GM18498 (cell line): ENCODE results near the gene MAS1L.
"Not testable (repeated sequence)": the region's sequence is repeated elsewhere in the genome, so short reads cannot be mapped to it uniquely, and the experiment has no call there.

Experiments used
- ATAC-seq: cut with Tn5 transposase; IDR thresholded peaks from one replicate; pipeline ENCODE4 v1.9.1; 2021; ENCODE audit warnings: mild to moderate bottlenecking, moderate library complexity; ENCODE audit not compliant: unreplicated experiment

MAS1L gene

DNA sequence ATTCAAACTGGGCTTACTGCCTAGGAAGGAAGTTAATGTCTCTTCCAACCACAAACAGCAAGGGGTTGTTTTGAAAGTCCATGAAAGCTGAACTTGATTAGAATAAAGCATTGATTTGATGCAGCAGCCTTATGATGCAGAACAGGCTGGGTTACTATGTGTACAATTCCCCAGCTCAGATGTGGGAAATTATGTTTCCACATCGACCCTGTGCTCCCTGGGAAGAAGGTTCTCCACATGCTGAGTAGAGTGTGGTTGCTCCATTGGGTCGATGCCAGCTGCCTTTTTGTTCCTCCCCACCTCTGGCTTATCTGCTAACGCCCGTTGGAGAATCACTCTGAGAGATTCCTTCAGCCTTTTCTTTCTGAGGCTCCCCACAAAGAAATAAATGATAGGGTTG, 1.2 kb downstream of the MAS1L start:
- ATAC-seq = no peak

DNA sequence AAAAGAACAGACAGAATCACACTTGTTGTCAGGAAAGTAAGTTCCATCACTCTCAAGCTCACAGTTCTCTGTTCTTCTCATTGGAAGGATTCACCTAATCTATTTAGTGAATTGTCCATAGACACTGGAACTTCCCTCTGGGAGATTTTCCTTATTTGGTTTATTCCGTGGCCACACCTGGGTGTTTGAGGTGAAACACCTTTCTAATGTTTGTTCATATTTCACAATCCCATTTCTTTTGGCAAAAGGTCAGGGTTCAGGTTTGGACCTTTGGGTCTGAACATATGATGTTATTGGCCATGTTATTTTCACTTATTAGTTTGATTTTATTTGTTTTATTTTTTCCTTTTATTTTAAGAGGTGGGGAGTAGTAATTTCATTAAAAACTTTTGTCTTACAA, 4.0 kb downstream of the MAS1L start:
- no peak for ATAC-seq

DNA sequence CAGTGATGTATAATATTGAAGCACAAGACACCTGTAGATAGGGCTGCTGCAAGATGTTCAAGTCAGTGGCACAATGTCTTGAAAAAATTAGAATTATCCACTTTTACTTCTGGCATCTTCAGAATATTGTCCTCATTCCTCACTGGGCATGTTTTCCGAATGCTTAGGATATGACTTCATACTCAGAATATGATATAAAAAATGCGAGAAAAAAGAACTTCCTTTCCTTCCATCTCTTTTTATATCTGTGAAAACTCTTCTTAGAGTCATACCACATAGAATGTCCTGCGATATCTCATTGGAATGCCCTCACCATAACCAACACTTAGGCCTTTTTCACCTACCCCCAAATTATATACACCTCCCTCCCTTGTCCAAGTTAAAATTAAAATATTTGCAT, 4.6 kb downstream of the MAS1L start:
- ATAC-seq = no peak

DNA sequence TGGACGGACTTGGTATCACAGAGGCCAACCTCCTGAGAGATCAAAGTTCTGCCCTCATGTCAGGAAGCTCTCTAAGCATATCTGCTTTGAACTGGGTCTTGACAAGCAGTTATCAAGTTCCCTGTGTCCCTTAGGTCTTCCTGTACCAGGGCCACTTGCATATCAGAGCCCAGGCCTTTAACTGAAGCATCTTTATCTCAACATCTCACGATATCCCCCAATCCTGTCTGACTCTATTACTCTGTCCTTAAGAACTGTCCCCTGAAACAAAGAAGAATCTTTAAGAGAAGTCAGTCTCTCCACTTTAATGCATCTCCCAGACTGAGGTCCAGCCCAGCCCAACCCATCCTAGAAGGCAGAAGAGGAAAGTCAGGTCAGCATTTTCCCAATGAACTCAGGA, 8.2 kb downstream of the MAS1L start:
- no peak for ATAC-seq

DNA sequence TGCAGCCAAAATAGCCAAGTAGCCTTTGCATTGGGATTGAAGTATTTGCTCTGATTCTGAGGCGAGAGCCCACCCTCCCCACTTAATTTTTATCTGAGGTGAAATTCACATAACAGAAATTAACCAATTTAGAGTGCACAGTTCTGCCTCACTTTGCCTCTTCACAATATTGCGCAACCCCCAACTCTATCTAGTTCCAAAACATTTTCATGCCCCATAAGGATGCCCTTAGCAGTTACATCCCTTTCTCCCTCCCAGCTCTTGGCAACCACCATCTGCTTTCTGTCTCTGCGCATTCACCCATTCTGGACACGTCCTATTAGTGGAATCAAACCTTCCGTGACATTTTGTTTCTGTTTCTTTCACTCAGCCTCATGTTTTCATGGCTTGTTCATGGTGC, 9.0 kb downstream of the MAS1L start:
- ATAC-seq = no peak

DNA sequence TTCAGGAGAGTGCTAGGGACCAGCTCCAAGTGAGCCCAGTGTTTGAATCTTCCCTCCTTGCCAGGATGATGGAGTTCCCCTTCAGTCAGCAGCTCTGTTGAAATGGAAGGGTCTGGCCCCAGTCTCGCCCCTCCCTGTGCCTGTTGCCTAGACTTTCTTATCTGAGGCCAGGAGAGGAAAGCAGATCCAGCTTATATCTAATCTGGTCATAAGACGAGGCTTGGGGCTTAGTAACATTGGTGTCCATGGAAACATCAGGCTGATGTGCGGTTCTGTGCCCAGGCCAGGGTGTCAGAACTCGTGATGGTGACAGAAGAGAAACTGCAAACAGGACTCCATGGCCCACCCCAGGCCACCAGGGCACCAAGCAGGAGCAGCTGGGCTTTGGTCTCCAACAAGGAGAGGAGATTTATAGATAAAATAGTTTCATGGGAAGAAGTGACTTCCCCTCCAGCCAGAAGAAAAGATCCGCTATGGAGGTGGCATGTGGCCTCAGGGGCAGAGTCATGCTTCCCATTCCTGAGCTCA, 9.8 kb downstream of the MAS1L start:
- ATAC-seq = no peak

- no peak for ATAC-seq
Measured at GRCh38 chr6:29474996-29475395, 12.8 kb downstream of the MAS1L start.

DNA sequence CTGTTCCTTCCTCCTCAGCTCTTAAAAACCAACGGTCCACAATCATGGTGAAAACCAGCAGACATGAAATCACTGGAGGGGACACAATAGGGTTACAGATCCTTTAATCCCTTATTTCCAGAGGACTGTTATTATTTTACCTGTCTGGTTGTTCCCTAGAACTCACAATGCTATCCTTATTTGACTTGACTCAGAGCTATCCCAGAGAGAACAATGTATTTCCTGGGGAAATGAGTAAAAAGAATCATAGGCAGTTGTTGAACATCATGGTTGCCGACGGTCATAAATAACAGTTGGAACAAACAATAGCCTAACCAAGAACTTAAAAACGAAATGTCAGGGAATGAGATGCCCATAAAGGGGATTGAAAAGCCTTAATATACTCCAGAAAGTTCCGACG, 21.5 kb downstream of the MAS1L start:
- no peak for ATAC-seq

GRCh38 chr6:29465801-29466200, 22.0 kb downstream of the MAS1L start:
- ATAC-seq = no peak

- no peak for ATAC-seq
Measured at GRCh38 chr6:29465279-29465678, 22.5 kb downstream of the MAS1L start.

- ATAC-seq = no peak
Measured at GRCh38 chr6:29462022-29462421, 25.7 kb downstream of the MAS1L start.

- no peak for ATAC-seq
Measured at GRCh38 chr6:29461021-29461814, 26.5 kb downstream of the MAS1L start.

GRCh38 chr6:29456971-29457370, 30.8 kb downstream of the MAS1L start, which contains the start of the genes OR11A1 and OR2H1:
Gene OR11A1, minus strand, starts transcription at chr6:29457071. Its CDS starts 29,430 bp downstream, at chr6:29427641.
Gene OR2H1, plus strand, starts transcription at chr6:29457155. Its CDS starts 4,615 bp downstream, at chr6:29461770.
- ATAC-seq = no peak

DNA sequence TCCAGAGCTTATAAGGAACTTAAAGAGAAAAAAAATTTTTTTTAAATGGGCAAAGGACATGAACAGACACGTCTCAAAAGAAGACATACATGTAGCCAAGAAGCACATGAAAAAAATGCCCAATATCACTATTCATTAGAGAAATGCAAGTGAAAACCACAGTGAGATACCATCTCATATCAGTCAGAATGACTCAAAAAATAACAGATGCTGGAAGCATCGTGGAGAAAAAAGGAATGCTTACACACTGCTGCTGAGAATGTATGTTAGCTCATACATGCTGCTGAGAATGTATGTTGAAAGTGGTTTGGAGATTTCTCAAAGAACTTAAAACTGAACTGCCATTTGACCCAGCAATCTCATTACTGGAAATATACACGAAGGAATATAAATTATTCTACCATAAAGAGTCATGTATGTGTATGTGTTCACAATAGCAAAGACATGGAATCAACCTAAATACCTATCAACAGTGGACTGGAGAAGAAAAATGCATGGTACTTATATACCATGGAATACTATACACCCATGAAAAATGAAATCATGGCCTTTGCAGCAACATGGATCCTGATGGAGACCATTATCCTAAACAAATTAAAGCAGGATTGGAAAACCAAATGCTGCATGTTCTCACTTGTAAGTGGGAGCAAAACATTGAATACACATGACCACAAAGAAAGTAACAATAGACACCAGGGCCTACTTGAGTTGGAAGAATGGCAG, 36.1 kb downstream of the MAS1L start:
- no peak for ATAC-seq

DNA sequence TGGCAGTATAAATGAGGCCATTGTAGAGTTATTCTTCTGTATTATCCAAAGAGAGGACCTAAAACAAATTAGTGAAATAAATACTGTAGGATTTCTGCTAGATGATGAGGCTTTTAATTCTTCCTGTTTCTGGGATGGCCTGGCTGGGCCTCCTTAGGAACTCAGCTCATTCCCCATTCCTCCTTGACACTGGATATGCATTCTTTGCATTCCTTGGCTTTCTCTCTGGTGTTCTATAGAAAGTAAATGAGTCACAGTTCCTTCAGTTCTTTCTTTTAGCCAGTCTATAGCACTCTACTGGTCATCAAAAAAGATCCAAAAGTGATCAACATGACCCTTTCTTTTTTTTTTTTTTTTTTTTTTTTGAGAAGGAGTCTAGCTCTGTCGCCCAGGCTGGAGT, 40.1 kb downstream of the MAS1L start:
- no peak for ATAC-seq

GRCh38 chr6:29444031-29444430, 43.7 kb downstream of the MAS1L start:
- not testable (repeated sequence) for ATAC-seq

DNA sequence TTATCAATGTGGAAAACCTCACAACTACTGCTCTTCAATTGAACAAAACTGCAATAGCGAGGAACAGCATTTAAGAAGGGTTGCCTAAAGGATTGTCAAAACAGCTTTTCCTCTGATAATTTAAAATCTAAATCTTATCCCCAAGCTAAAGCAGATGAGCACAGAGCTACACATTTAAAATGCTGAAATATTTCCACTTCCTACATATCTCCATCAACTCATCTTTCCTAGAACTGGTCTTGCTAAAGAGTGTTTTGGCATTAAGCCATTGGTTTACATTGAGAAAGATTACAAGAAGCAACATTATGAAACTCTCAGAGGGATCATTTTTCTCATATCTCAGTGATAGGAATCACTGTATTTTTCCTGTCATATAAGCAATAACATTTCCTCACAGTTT, 45.0 kb downstream of the MAS1L start:
- ATAC-seq = no peak

DNA sequence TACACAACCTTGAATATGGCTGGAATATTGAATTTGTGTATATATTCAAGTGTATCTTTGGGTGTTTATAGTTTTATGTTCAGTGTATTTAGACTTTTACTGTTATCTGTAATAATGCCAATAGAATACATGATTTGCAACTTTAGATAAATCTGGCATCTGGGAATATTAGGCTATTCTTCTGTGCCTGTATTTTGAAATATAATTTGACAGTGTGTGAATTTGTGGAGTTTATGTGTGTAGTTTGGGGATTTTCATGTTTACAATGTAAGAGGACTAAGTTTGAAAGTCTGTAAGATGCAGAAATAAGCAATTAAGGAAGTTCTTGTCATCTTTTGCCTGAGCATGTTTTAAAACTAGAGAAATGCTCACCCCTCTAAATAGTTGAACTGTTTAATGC, 48.8 kb downstream of the MAS1L start, which contains the start of gene OR10C1:
TSS of gene OR10C1 (plus strand) at position 301 of the 400 bp plus-strand sequence. CDS start 710 bp downstream, outside the sequence.
- no peak for ATAC-seq

GRCh38 chr6:29436730-29437129, 51.0 kb downstream of the MAS1L start:
- not testable (repeated sequence) for ATAC-seq
